Ishikawa (cell line): ENCODE measurements around the gene CST7.

Experiments used
- NFIC ChIP-seq: IDR thresholded peaks from 2 replicates; pipeline ENCODE4 v1.6.1; 2012
- RAD21 ChIP-seq: IDR thresholded peaks from 2 replicates; pipeline ENCODE4 v1.6.1; 2012; ENCODE audit warnings: low read depth
- REST ChIP-seq: IDR thresholded peaks from 2 replicates; pipeline ENCODE4 v1.6.1; 2012; ENCODE audit warnings: low read depth, mild to moderate bottlenecking
- TAF1 ChIP-seq: IDR thresholded peaks from 2 replicates; pipeline ENCODE4 v1.6.1; 2012; ENCODE audit warnings: low read depth, mild to moderate bottlenecking
- TEAD4 ChIP-seq: IDR thresholded peaks from 2 replicates; pipeline ENCODE4 v1.6.1; 2012

- TF ChIP-seq NFIC: no peak
- TF ChIP-seq TAF1: no peak
- TF ChIP-seq REST: no peak
- TF ChIP-seq TEAD4: no peak
- TF ChIP-seq RAD21: no peak
Observed at GRCh38 chr20:24949756-24950127, 673 bp downstream of the CST7 start.
